Gastrocnemius medialis (tissue), 4 donors: ENCODE data around the gene WIZ.
A peak's percentile ranks its signal among the peaks of the same experiment; 100 is the strongest.

Experiments
- POLR2A ChIP-seq, 2 donors: fragments of 450-650 bp; IDR thresholded peaks; one replicate each; pipeline ENCODE4 v1.6.1; 2017; ENCODE audit warnings: antibody characterized with exemption in 2 of 2, mild to moderate bottlenecking in 2 of 2, moderate library complexity in 2 of 2
- TF ChIP-seq, protein P1 (sequence below), 5 experiments: fragments of 450-650 bp in 3 of 5; fragments of 200-600 bp in 2 of 5; sonication (generic) in 2 of 5; IDR thresholded peaks in 4 of 5; conservative IDR thresholded peaks in 1 of 5; 1 replicate in 4 of 5; 2 replicates in 1 of 5; pipeline ENCODE4 v1.5.1; 2016 to 2019; ENCODE audit warnings: antibody characterized with exemption in 5 of 5, mild to moderate bottlenecking in 3 of 5, moderate library complexity in 3 of 5

DNA sequence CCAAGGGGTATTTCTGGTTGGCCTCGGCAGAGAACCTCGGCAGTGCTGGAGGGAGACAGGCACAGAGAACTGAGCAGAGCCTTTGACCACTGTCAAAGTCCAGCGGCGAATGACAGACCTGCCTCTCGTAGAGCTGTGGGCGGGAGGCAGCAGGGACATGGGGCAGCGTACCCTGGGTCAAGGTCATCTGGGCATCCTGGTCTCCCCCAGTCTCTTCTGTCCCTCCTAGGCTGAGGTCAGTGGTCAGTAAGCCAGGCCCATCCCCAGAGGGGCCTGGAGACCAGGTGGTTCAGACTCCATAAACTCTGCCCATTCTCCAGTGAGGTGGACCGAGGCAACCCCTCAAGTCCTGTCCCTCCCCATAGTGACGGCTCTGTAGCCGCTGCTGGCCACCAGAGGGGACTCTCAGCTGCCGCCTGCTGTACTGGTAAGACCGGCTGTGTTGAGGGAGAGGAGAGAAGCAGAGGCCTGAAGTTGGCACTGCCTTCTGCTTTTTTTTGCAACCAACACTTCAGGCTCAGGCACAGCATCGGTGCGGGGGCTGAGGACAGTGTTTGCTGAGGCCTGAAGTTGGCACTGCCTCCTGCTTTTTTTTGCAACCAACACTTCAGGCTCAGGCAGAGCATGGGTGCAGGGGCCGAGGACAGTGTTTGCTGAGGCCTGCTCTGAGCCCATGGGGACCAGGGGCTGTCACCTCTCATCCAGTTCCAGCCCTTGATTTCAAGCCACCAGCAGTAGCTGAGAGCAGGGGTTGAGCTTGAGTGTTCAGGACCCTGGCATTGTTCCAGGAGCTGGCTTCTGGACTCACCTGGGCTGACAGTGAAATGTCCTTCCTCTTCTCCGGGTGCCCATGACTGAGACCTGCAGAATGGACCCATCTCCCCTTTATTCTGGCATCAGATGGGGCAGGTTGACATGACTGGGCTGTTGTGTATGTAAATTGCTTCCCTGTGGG, 29.9 kb upstream of the WIZ start, which contains the start of gene PGLYRP2:
- TF ChIP-seq, protein P1, sequence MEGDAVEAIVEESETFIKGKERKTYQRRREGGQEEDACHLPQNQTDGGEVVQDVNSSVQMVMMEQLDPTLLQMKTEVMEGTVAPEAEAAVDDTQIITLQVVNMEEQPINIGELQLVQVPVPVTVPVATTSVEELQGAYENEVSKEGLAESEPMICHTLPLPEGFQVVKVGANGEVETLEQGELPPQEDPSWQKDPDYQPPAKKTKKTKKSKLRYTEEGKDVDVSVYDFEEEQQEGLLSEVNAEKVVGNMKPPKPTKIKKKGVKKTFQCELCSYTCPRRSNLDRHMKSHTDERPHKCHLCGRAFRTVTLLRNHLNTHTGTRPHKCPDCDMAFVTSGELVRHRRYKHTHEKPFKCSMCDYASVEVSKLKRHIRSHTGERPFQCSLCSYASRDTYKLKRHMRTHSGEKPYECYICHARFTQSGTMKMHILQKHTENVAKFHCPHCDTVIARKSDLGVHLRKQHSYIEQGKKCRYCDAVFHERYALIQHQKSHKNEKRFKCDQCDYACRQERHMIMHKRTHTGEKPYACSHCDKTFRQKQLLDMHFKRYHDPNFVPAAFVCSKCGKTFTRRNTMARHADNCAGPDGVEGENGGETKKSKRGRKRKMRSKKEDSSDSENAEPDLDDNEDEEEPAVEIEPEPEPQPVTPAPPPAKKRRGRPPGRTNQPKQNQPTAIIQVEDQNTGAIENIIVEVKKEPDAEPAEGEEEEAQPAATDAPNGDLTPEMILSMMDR (IDR thresholded peaks at IDR 0.05 in 4 of 5, conservative IDR thresholded peaks at IDR 0.05 in 1 of 5): peak in 2 of 5 experiments; percentile 28 to 30
- TF ChIP-seq POLR2A (IDR thresholded peaks at IDR 0.05): no peak
